Hepatocyte (in vitro differentiated cells): ENCODE data around the gene ZNF615. TPM values are rescaled to one million over a fixed set of nuclear protein-coding genes. Genes with fewer than 3 reads are reported as not detected.
"Not testable (repeated sequence)": the region's sequence is repeated elsewhere in the genome, so short reads cannot be mapped to it uniquely, and the experiment has no call there.

Experiments used
- DNase-seq: peaks from one replicate; pipeline ENCODE4 v3.0.0-alpha.2; 2016; ENCODE audit warnings: low spot score
- H2AFZ ChIP-seq: fragments of 200-600 bp; sonication (generic); 2 replicates; pipeline ENCODE4 v1.6.0; 2016; ENCODE audit warnings: antibody characterized with exemption, mild to moderate bottlenecking
- H3K27ac ChIP-seq: fragments of 200-600 bp; sonication (generic); 2 replicates; pipeline ENCODE4 v1.5.1; 2016; ENCODE audit warnings: mild to moderate bottlenecking
- H3K27me3 ChIP-seq: fragments of 200-600 bp; sonication (generic); 2 replicates; pipeline ENCODE4 v1.6.1; 2016
- H3K36me3 ChIP-seq: fragments of 200-600 bp; sonication (generic); replicated peaks from 2 replicates; pipeline ENCODE4 v1.5.1; 2016; ENCODE audit warnings: low read depth; ENCODE audit not compliant: insufficient read depth
- H3K4me1 ChIP-seq: fragments of 200-600 bp; sonication (generic); 2 replicates; pipeline ENCODE4 v1.5.1; 2016; ENCODE audit warnings: mild to moderate bottlenecking, moderate library complexity; ENCODE audit not compliant: insufficient read depth
- H3K4me2 ChIP-seq: fragments of 200-600 bp; sonication (generic); 2 replicates; pipeline ENCODE4 v1.6.0; 2016
- H3K4me3 ChIP-seq: fragments of 200-600 bp; sonication (generic); 2 replicates; pipeline ENCODE4 v1.5.1; 2016; ENCODE audit warnings: mild to moderate bottlenecking
- H3K79me2 ChIP-seq: fragments of 200-600 bp; sonication (generic); 2 replicates; pipeline ENCODE4 v1.6.0; 2017; ENCODE audit warnings: mild to moderate bottlenecking
- H3K9me2 ChIP-seq: fragments of 200-600 bp; sonication (generic); replicated peaks from 2 replicates; pipeline ENCODE4 v1.6.0; 2017; ENCODE audit warnings: mild to moderate bottlenecking; ENCODE audit not compliant: insufficient read depth
- H3K9me3 ChIP-seq: fragments of 200-600 bp; sonication (generic); 2 replicates; pipeline ENCODE4 v1.5.1; 2016; ENCODE audit warnings: low read depth, mild to moderate bottlenecking
- H4K20me1 ChIP-seq: fragments of 200-600 bp; sonication (generic); 2 replicates; pipeline ENCODE4 v1.6.0; 2016; ENCODE audit warnings: mild to moderate bottlenecking; ENCODE audit not compliant: insufficient read depth, poor library complexity, severe bottlenecking
- CTCF ChIP-seq: fragments of 200-600 bp; sonication (generic); IDR thresholded peaks from 2 replicates; pipeline ENCODE4 v1.5.1; 2016; ENCODE audit warnings: antibody characterized with exemption, mild to moderate bottlenecking; ENCODE audit not compliant: poor library complexity
- EZH2 ChIP-seq: fragments of 200-600 bp; sonication (generic); IDR thresholded peaks from 2 replicates; pipeline ENCODE4 v1.6.1; 2016; ENCODE audit warnings: antibody characterized with exemption, mild to moderate bottlenecking, borderline replicate concordance
- EZH2phosphoT487 ChIP-seq: fragments of 200-600 bp; sonication (generic); IDR thresholded peaks from one replicate; pipeline ENCODE4 v1.6.1; 2018; ENCODE audit warnings: antibody characterized with exemption, mild to moderate bottlenecking, low read depth, moderate library complexity; ENCODE audit not compliant: unreplicated experiment, severe bottlenecking
- WGBS: methylation state at CpG from one replicate; pipeline ENCODE4 v1.1.6; 2016; ENCODE audit warnings: low lambda C conversion rate; ENCODE audit errors: missing lambda C conversion rate; 5-methylcytosine and 5-hydroxymethylcytosine counted together
- polyA plus RNA-seq: library from polyadenylated mRNA; unstranded; fragments of >200 nt; fragmentation: Nextera tagmentation; extraction: Ambion mirVana; gene quantifications from 2 replicates; pipeline ENCODE4 v1.2.1, GENCODE V29; 2016
- total RNA-seq: library from RNA; depleted of rRNA; stranded (reverse); fragments of >200 nt; gene quantifications from 2 replicates; pipeline ENCODE4 v1.2.3, GENCODE V29; 2014

The ZNF615 gene
- total and polyA plus RNA-seq, 2 experiments from 2014 or later = 4.9 to 11.6 TPM

DNA sequence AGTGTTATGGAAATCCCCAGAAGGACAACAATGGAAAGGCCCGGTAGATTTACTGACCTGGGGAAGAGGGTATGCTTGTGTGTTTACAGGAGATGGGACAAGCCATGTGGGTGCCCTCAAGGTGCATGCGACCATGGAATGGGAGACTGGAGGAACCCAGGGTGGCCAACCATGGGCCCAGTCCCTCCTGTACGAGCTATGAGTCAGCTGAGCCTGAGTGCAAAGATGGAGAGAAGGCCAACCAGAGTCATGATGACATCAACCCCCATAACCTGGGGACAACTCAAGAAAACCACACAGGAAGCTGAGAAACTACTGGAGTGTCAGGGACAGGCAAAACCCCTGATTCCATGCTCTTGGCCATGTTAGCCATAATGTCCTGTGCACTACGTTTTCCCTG lies 29.1 kb downstream of the ZNF615 start:
- no peak overlapping the region for H2AFZ ChIP-seq
- H3K9me2 ChIP-seq = no peaks in the 10 kb centered on the region
- H3K4me1 ChIP-seq = no peaks in the 10 kb centered on the region
- TF ChIP-seq CTCF (no peak), EZH2 (no peak), EZH2phosphoT487 (no peak)
- H4K20me1 ChIP-seq = no peaks in the 10 kb centered on the region
- DNase-seq = no peak
- H3K36me3 ChIP-seq = no peaks in the 10 kb centered on the region
- peaks cover 25% of the 10 kb centered on the region for H3K9me3 ChIP-seq
- 88% methylated on average over 4 of the region's 4 CpGs for WGBS
- no peak overlapping the region for H3K4me3 ChIP-seq
- peaks cover 5% of the 10 kb centered on the region for H3K79me2 ChIP-seq
- H3K27ac ChIP-seq = no peak overlapping the region
- no peaks in the 10 kb centered on the region for H3K27me3 ChIP-seq
- H3K4me2 ChIP-seq = no peak overlapping the region

DNA sequence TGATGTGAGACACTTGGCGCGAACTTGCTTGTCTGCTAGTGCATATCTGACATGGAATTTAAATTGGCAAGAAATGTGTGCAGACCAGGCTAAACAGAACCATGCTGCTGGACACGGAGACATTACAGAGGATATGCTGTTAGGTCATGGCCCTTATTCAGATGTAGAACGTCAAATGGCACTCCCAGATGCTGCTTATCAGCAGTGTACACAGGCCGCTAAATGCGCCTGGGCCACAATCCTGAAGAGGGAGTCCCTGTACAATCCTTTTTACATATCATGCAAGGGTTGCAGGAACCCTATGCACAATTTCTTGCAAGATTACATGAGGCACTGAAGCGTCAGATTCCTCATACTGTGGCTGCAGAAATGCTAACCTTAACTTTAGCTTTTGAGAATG lies 30.7 kb downstream of the ZNF615 start:
- no peaks in the 10 kb centered on the region for H3K27me3 ChIP-seq
- no peaks in the 10 kb centered on the region for H3K4me1 ChIP-seq
- no peak overlapping the region for H2AFZ ChIP-seq
- no peak for DNase-seq
- no peaks in the 10 kb centered on the region for H3K9me2 ChIP-seq
- no peak overlapping the region for H3K4me3 ChIP-seq
- H3K79me2 ChIP-seq = peaks cover 2% of the 10 kb centered on the region
- H3K9me3 ChIP-seq = peaks cover 37% of the 10 kb centered on the region
- no peaks in the 10 kb centered on the region for H3K36me3 ChIP-seq
- no peak overlapping the region for H3K27ac ChIP-seq
- TF ChIP-seq EZH2phosphoT487 (no peak), CTCF (no peak), EZH2 (no peak)
- no peaks in the 10 kb centered on the region for H4K20me1 ChIP-seq
- H3K4me2 ChIP-seq = no peak overlapping the region
- WGBS = 95% methylated on average over 7 of the region's 7 CpGs

GRCh38 chr19:51976852-51977251 lies 31.2 kb downstream of the ZNF615 start:
- H4K20me1 ChIP-seq = no peaks in the 10 kb centered on the region
- DNase-seq = no peak
- H2AFZ ChIP-seq = no peak overlapping the region
- no peaks in the 10 kb centered on the region for H3K36me3 ChIP-seq
- no peak overlapping the region for H3K27ac ChIP-seq
- no peaks in the 10 kb centered on the region for H3K27me3 ChIP-seq
- H3K79me2 ChIP-seq = peaks cover 2% of the 10 kb centered on the region
- no peak overlapping the region for H3K4me2 ChIP-seq
- no peaks in the 10 kb centered on the region for H3K4me1 ChIP-seq
- H3K9me2 ChIP-seq = no peaks in the 10 kb centered on the region
- WGBS = 91% methylated on average over 3 of the region's 3 CpGs
- peaks cover 42% of the 10 kb centered on the region for H3K9me3 ChIP-seq
- H3K4me3 ChIP-seq = no peak overlapping the region
- no peak for TF ChIP-seq EZH2phosphoT487
- TF ChIP-seq CTCF = no peak
- TF ChIP-seq EZH2 = no peak

DNA sequence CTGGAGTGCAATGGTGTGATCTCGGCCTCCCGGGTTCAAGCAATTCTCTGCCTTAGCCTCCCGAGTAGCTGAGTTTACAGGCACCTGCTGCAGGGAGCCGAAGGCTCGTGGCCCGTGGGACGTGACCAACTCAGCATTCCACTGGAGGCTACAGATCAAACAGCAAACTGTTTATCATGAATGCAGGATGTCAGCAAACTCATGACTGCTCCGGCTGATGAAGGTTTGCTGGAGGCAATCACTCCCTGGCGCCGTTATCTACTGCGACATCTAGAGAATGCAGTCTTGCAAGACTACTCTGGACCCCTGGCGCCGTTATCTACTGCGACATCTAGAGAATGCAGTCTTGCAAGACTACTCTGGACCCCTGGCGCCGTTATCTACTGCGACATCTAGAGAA lies 32.2 kb downstream of the ZNF615 start:
- H3K4me1 ChIP-seq, H3K9me2 ChIP-seq, H3K79me2 ChIP-seq, DNase-seq, H3K36me3 ChIP-seq, H3K4me3 ChIP-seq, H3K27me3 ChIP-seq, H3K4me2 ChIP-seq, H3K27ac ChIP-seq, H4K20me1 ChIP-seq, H2AFZ ChIP-seq: not testable (repeated sequence)
- 93% methylated on average over 17 of the region's 17 CpGs for WGBS
- H3K9me3 ChIP-seq = peaks cover 46% of the 10 kb centered on the region
